ENCODE data around the gene TLE5.

Gene TLE5

DNA sequence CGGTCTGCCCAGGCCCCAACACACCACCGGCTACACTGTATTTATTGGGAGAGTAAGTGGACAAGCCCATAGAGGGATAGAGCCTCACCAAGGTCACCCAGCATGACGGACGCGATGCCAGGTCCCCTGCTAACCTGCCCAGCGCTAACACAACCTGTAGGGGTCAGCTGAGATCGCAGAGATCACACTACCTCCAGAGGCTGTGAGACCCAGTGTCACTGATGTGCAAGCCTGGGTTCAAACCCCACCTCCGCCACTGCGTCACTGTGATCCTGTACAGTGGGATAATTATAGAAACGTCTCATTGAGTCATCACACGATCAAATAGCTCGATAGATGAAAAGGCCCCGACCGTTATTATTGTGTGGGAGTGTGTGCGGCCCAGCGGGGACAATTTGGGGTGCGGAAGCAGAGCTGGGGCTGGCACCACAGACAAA is 22.6 kb downstream of the TLE5 start:
- TF ChIP-seq ZC3H10 (CRISPR knock-in tag; IDR thresholded peaks at IDR 0.05) (no peak), RARB (CRISPR knock-in tag; IDR thresholded peaks at IDR 0.05) (no peak), TOX (CRISPR knock-in tag; IDR thresholded peaks at IDR 0.05; ENCODE audit: borderline replicate concordance) (no peak), CSDC2 (CRISPR knock-in tag; IDR thresholded peaks at IDR 0.05) (no peak), ZFP3 (CRISPR knock-in tag; IDR thresholded peaks at IDR 0.05) (no peak), ARNTL (CRISPR knock-in tag; IDR thresholded peaks at IDR 0.05; ENCODE audit: borderline replicate concordance, low read depth) (no peak)
- TF ChIP-seq, protein P1, sequence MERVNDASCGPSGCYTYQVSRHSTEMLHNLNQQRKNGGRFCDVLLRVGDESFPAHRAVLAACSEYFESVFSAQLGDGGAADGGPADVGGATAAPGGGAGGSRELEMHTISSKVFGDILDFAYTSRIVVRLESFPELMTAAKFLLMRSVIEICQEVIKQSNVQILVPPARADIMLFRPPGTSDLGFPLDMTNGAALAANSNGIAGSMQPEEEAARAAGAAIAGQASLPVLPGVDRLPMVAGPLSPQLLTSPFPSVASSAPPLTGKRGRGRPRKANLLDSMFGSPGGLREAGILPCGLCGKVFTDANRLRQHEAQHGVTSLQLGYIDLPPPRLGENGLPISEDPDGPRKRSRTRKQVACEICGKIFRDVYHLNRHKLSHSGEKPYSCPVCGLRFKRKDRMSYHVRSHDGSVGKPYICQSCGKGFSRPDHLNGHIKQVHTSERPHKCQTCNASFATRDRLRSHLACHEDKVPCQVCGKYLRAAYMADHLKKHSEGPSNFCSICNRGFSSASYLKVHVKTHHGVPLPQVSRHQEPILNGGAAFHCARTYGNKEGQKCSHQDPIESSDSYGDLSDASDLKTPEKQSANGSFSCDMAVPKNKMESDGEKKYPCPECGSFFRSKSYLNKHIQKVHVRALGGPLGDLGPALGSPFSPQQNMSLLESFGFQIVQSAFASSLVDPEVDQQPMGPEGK (CRISPR knock-in tag; IDR thresholded peaks at IDR 0.05; ENCODE audit: borderline replicate concordance): no peak
- ATAC-seq: no peak

DNA sequence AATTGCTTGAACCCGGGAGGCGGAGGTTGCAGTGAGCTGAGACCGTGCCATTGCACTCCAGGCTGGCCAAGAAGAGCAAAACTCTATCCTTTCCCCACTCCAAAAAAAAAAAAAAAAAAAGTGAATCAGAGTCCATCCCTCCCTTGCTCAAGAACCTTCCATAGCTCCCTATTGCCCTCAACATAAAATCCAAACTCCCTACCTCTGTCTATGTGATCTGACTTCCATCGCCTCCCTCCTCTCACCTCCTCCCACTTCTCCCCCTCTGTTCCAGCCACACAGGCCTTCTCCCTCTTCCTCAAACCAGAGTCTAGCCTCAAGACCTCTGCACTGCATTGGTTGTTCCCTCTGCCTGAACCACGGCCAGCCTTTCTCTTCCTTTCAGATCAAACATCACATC is 23.2 kb downstream of the TLE5 start:
- no peak for ATAC-seq
- TF ChIP-seq, protein P2, sequence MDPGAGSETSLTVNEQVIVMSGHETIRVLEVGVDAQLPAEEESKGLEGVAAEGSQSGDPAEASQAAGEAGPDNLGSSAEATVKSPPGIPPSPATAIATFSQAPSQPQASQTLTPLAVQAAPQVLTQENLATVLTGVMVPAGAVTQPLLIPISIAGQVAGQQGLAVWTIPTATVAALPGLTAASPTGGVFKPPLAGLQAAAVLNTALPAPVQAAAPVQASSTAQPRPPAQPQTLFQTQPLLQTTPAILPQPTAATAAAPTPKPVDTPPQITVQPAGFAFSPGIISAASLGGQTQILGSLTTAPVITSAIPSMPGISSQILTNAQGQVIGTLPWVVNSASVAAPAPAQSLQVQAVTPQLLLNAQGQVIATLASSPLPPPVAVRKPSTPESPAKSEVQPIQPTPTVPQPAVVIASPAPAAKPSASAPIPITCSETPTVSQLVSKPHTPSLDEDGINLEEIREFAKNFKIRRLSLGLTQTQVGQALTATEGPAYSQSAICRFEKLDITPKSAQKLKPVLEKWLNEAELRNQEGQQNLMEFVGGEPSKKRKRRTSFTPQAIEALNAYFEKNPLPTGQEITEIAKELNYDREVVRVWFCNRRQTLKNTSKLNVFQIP (CRISPR knock-in tag; IDR thresholded peaks at IDR 0.05; ENCODE audit: borderline replicate concordance, low read depth): no peak
- TF ChIP-seq ZNF565 (CRISPR knock-in tag; conservative IDR thresholded peaks at IDR 0.05; ENCODE audit: low read depth): no peak
- TF ChIP-seq, protein P3, sequence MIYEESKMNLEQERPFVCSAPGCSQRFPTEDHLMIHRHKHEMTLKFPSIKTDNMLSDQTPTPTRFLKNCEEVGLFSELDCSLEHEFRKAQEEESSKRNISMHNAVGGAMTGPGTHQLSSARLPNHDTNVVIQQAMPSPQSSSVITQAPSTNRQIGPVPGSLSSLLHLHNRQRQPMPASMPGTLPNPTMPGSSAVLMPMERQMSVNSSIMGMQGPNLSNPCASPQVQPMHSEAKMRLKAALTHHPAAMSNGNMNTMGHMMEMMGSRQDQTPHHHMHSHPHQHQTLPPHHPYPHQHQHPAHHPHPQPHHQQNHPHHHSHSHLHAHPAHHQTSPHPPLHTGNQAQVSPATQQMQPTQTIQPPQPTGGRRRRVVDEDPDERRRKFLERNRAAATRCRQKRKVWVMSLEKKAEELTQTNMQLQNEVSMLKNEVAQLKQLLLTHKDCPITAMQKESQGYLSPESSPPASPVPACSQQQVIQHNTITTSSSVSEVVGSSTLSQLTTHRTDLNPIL (CRISPR knock-in tag; IDR thresholded peaks at IDR 0.05; ENCODE audit: low read depth): no peak
- TF ChIP-seq, protein P4, sequence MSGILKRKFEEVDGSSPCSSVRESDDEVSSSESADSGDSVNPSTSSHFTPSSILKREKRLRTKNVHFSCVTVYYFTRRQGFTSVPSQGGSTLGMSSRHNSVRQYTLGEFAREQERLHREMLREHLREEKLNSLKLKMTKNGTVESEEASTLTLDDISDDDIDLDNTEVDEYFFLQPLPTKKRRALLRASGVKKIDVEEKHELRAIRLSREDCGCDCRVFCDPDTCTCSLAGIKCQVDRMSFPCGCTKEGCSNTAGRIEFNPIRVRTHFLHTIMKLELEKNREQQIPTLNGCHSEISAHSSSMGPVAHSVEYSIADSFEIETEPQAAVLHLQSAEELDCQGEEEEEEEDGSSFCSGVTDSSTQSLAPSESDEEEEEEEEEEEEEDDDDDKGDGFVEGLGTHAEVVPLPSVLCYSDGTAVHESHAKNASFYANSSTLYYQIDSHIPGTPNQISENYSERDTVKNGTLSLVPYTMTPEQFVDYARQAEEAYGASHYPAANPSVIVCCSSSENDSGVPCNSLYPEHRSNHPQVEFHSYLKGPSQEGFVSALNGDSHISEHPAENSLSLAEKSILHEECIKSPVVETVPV (CRISPR knock-in tag; IDR thresholded peaks at IDR 0.05): no peak
- no peak for TF ChIP-seq ZC3H10 (CRISPR knock-in tag; IDR thresholded peaks at IDR 0.05)
- no peak for TF ChIP-seq ZFP3 (CRISPR knock-in tag; IDR thresholded peaks at IDR 0.05)
- TF ChIP-seq ARNTL (CRISPR knock-in tag; IDR thresholded peaks at IDR 0.05; ENCODE audit: borderline replicate concordance, low read depth): no peak
- no peak for TF ChIP-seq ESRRG (CRISPR knock-in tag; IDR thresholded peaks at IDR 0.05)
- TF ChIP-seq, protein P1 (CRISPR knock-in tag; IDR thresholded peaks at IDR 0.05; ENCODE audit: borderline replicate concordance): no peak
- TF ChIP-seq ISL1 (CRISPR knock-in tag; IDR thresholded peaks at IDR 0.05): no peak

DNA sequence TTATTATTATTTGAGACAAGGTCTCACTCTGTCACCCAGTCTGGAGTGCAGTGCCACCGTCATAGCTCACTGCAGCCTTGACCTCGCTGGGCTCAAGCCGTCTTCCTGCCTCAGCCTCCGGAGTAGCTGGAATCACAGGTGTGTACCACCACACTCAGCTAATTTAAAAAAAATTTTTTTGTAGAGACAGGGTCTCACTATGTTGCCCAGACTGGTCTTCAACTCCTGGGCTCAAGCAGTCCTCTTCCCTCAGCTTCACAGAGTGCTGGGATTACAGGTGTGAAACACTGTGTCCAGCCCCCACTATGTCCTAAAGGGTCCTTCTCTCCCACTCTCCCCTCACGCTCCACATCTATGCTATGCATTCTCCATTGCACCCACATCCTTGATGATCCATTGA is 24.1 kb downstream of the TLE5 start:
- ATAC-seq: no peak
- TF ChIP-seq, protein P2 (CRISPR knock-in tag; IDR thresholded peaks at IDR 0.05; ENCODE audit: borderline replicate concordance, low read depth): no peak
- no peak for TF ChIP-seq ESRRG (CRISPR knock-in tag; IDR thresholded peaks at IDR 0.05)
- TF ChIP-seq GLIS3 (CRISPR knock-in tag; IDR thresholded peaks at IDR 0.05): no peak
- TF ChIP-seq ZFP3 (CRISPR knock-in tag; IDR thresholded peaks at IDR 0.05): no peak
- TF ChIP-seq, protein P5, sequence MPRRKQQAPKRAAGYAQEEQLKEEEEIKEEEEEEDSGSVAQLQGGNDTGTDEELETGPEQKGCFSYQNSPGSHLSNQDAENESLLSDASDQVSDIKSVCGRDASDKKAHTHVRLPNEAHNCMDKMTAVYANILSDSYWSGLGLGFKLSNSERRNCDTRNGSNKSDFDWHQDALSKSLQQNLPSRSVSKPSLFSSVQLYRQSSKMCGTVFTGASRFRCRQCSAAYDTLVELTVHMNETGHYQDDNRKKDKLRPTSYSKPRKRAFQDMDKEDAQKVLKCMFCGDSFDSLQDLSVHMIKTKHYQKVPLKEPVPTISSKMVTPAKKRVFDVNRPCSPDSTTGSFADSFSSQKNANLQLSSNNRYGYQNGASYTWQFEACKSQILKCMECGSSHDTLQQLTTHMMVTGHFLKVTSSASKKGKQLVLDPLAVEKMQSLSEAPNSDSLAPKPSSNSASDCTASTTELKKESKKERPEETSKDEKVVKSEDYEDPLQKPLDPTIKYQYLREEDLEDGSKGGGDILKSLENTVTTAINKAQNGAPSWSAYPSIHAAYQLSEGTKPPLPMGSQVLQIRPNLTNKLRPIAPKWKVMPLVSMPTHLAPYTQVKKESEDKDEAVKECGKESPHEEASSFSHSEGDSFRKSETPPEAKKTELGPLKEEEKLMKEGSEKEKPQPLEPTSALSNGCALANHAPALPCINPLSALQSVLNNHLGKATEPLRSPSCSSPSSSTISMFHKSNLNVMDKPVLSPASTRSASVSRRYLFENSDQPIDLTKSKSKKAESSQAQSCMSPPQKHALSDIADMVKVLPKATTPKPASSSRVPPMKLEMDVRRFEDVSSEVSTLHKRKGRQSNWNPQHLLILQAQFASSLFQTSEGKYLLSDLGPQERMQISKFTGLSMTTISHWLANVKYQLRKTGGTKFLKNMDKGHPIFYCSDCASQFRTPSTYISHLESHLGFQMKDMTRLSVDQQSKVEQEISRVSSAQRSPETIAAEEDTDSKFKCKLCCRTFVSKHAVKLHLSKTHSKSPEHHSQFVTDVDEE (CRISPR knock-in tag; IDR thresholded peaks at IDR 0.05): no peak
- no peak for TF ChIP-seq CSDC2 (CRISPR knock-in tag; IDR thresholded peaks at IDR 0.05)
- TF ChIP-seq ZC3H10 (CRISPR knock-in tag; IDR thresholded peaks at IDR 0.05): no peak
- TF ChIP-seq, protein P4 (CRISPR knock-in tag; IDR thresholded peaks at IDR 0.05): no peak
- TF ChIP-seq ISL1 (CRISPR knock-in tag; IDR thresholded peaks at IDR 0.05): no peak
- TF ChIP-seq RARB (CRISPR knock-in tag; IDR thresholded peaks at IDR 0.05): no peak

Measured in SK-N-SH treated with all-trans-retinoic acid at 6 μM for 48 hours (cell line).